ENCODE data around the gene RHOC. TPM values are rescaled to one million over a fixed set of nuclear protein-coding genes. Genes with fewer than 3 reads are reported as not detected.

Gene RHOC
- polyA plus RNA-seq, 1 experiment: 1,537 TPM

- peak overlapping the region; percentile 54 for H3K4me3 ChIP-seq (ENCODE audit: low read depth, low read length)
- H3K36me3 ChIP-seq (ENCODE audit: control insufficient read depth, insufficient read depth, low read length): peaks cover 8% of the 10 kb centered on the region
- peak; percentile 66 for TF ChIP-seq CTCF (IDR thresholded peaks at IDR 0.05; ENCODE audit: insufficient read depth, low read depth, low read length)
- DNase-seq (ENCODE audit: low read depth): no peak
- ChIA-PET CTCF (interaction anchor here (0.5 to 4.9 kb wide), 22 partner anchors 12 to 283 kb away, joined by 3 to 46 read pairs (median 4); no protein-coding TSS in a partner anchor), POLR2A (interaction anchor here (0.5 kb wide), 2 partner anchors 130 to 292 kb away, joined by 5 to 9 read pairs; no protein-coding TSS in a partner anchor)
- H3K27me3 ChIP-seq (ENCODE audit: control insufficient read depth, insufficient read depth, low read length): no peaks in the 10 kb centered on the region
Observed at GRCh38 chr1:112673592-112674439, 33.1 kb downstream of the RHOC start.

- no peaks in the 10 kb centered on the region for H3K27me3 ChIP-seq (ENCODE audit: control insufficient read depth, insufficient read depth, low read length)
- CTCF ChIA-PET: interaction anchor here (0.8 to 4.9 kb wide), 13 partner anchors 11 to 282 kb away, joined by 3 to 46 read pairs (median 5); partner anchors contain the start of gene PPM1J
- peaks cover 8% of the 10 kb centered on the region for H3K36me3 ChIP-seq (ENCODE audit: control insufficient read depth, insufficient read depth, low read length)
- no peak overlapping the region for H3K4me3 ChIP-seq (ENCODE audit: low read depth, low read length)
- no peak for DNase-seq (ENCODE audit: low read depth)
- POLR2A ChIA-PET: interaction anchor here (0.5 kb wide), 1 partner anchor 129 kb away, joined by 9 read pairs; no protein-coding TSS in a partner anchor
- TF ChIP-seq CTCF (IDR thresholded peaks at IDR 0.05; ENCODE audit: insufficient read depth, low read depth, low read length): no peak
Observed at GRCh38 chr1:112672842-112673241, 34.1 kb downstream of the RHOC start.

GRCh38 chr1:112672009-112672408, 34.9 kb downstream of the RHOC start:
- CTCF ChIA-PET: interaction anchor here (1.2 to 4.9 kb wide), 4 partner anchors 11 to 281 kb away, joined by 3 to 46 read pairs (median 10); partner anchors contain the start of gene PPM1J
- no peaks in the 10 kb centered on the region for H3K27me3 ChIP-seq (ENCODE audit: control insufficient read depth, insufficient read depth, low read length)
- H3K36me3 ChIP-seq (ENCODE audit: control insufficient read depth, insufficient read depth, low read length): peaks cover 9% of the 10 kb centered on the region
- DNase-seq (ENCODE audit: low read depth): no peak
- no peak overlapping the region for H3K4me3 ChIP-seq (ENCODE audit: low read depth, low read length)
- no peak for TF ChIP-seq CTCF (IDR thresholded peaks at IDR 0.05; ENCODE audit: insufficient read depth, low read depth, low read length)
- POLR2A ChIA-PET: no interaction called here

- no peak for DNase-seq (ENCODE audit: low read depth)
- Histone ChIP-seq H3K4me3 (ENCODE audit: low read depth, low read length) (no peak overlapping the region), H3K27me3 (ENCODE audit: control insufficient read depth, insufficient read depth, low read length) (no peaks in the 10 kb centered on the region), H3K36me3 (ENCODE audit: control insufficient read depth, insufficient read depth, low read length) (peaks cover 12% of the 10 kb centered on the region)
- no peak for TF ChIP-seq CTCF (IDR thresholded peaks at IDR 0.05; ENCODE audit: insufficient read depth, low read depth, low read length)
- ChIA-PET CTCF (no interaction called here), POLR2A (no interaction called here)
Observed at GRCh38 chr1:112666946-112667345, 40.0 kb downstream of the RHOC start.

GRCh38 chr1:112665857-112666256, 41.1 kb downstream of the RHOC start:
- ChIA-PET POLR2A (no interaction called here), CTCF (no interaction called here)
- Histone ChIP-seq H3K36me3 (ENCODE audit: control insufficient read depth, insufficient read depth, low read length) (peaks cover 14% of the 10 kb centered on the region), H3K27me3 (ENCODE audit: control insufficient read depth, insufficient read depth, low read length) (no peaks in the 10 kb centered on the region), H3K4me3 (ENCODE audit: low read depth, low read length) (no peak overlapping the region)
- TF ChIP-seq CTCF (IDR thresholded peaks at IDR 0.05; ENCODE audit: insufficient read depth, low read depth, low read length): no peak
- no peak for DNase-seq (ENCODE audit: low read depth)

Data from BJ (cell line).